Stimulated activated CD8-positive, alpha-beta memory T cell treated with anti-CD3 and anti-CD28 coated beads, Interleukin-15, amount 100 ng/mL, for 48 hours (primary cell): ENCODE data around the gene ADCY10.
A peak's percentile ranks its signal among the peaks of the same experiment; 100 is the strongest.
"Not testable (repeated sequence)": the region's sequence is repeated elsewhere in the genome, so short reads cannot be mapped to it uniquely, and the experiment has no call there.

Experiments
- DNase-seq, 2 donors: peaks; one replicate each; pipeline ENCODE4 v3.0.0-alpha.2; 2020; ENCODE audit warnings: low read depth in 2 of 2

ADCY10 gene

GRCh38 chr1:167856711-167857418 is 57.1 kb downstream of the ADCY10 start:
- no peak for DNase-seq

GRCh38 chr1:167854184-167854583 is 59.8 kb downstream of the ADCY10 start:
- no peak for DNase-seq

GRCh38 chr1:167849666-167850065 is 64.3 kb downstream of the ADCY10 start:
- no peak for DNase-seq

GRCh38 chr1:167842872-167843271 is 71.1 kb downstream of the ADCY10 start:
- DNase-seq = no peak

GRCh38 chr1:167841530-167841929 is 72.4 kb downstream of the ADCY10 start:
- no peak for DNase-seq

GRCh38 chr1:167839009-167839408 is 74.9 kb downstream of the ADCY10 start:
- DNase-seq = no peak

- DNase-seq = no peak
Measured at GRCh38 chr1:167837326-167837725, 76.6 kb downstream of the ADCY10 start.

GRCh38 chr1:167836197-167836596 is 77.7 kb downstream of the ADCY10 start:
- DNase-seq = no peak

GRCh38 chr1:167833904-167834303 is 80.0 kb downstream of the ADCY10 start:
- no peak for DNase-seq

- no peak for DNase-seq
Measured at GRCh38 chr1:167832693-167833092, 81.2 kb downstream of the ADCY10 start.

- not testable (repeated sequence) for DNase-seq
Measured at GRCh38 chr1:167830668-167831067, 83.3 kb downstream of the ADCY10 start.

GRCh38 chr1:167829868-167830267 is 84.1 kb downstream of the ADCY10 start:
- no peak for DNase-seq

- DNase-seq = no peak
Measured at GRCh38 chr1:167826127-167826526, 87.8 kb downstream of the ADCY10 start.

GRCh38 chr1:167825419-167826079 is 88.4 kb downstream of the ADCY10 start:
- no peak for DNase-seq

GRCh38 chr1:167824163-167824794 is 89.7 kb downstream of the ADCY10 start:
- DNase-seq = no peak

- DNase-seq = no peak
Measured at GRCh38 chr1:167821969-167822685, 91.8 kb downstream of the ADCY10 start.

GRCh38 chr1:167821356-167821685 is 92.6 kb downstream of the ADCY10 start:
- DNase-seq = no peak

GRCh38 chr1:167820684-167821355 is 93.1 kb downstream of the ADCY10 start:
- DNase-seq = no peak

GRCh38 chr1:167819849-167820683 is 93.9 kb downstream of the ADCY10 start:
- peak; percentile 11 to 19 for DNase-seq

- DNase-seq = no peak
Measured at GRCh38 chr1:167815650-167816049, 98.3 kb downstream of the ADCY10 start.

- DNase-seq = no peak
Measured at GRCh38 chr1:167812972-167813371, 101.0 kb downstream of the ADCY10 start.
